Uterus (tissue), 2 donors: ENCODE data around the gene TMEM132C.

ENCODE experiments used
- CTCF ChIP-seq, 4 experiments: fragments of 200-600 bp in 2 of 4; fragments of 450-650 bp in 2 of 4; sonication (generic) in 2 of 4; IDR thresholded peaks; one replicate each; pipeline ENCODE4 v1.5.1; 2016 to 2019; ENCODE audit warnings: antibody characterized with exemption in 4 of 4, mild to moderate bottlenecking in 2 of 4, moderate library complexity in 1 of 4
- POLR2A ChIP-seq, 2 donors: fragments of 450-650 bp; IDR thresholded peaks; one replicate each; pipeline ENCODE4 v1.6.1; 2016; ENCODE audit warnings: antibody characterized with exemption in 2 of 2, mild to moderate bottlenecking in 1 of 2, moderate library complexity in 1 of 2

- TF ChIP-seq CTCF (IDR thresholded peaks at IDR 0.05), result no peak
- TF ChIP-seq POLR2A (IDR thresholded peaks at IDR 0.05), result no peak
Observed at GRCh38 chr12:128747441-128747840, 480.5 kb downstream of the TMEM132C start.
